NOMO-1 treated with DMSO at 0.1 percent for 48 hours (cell line): Measurements from ENCODE around the gene ACTRT2.

ENCODE experiments used
- DNase-seq: peaks from one replicate; lab custom pipeline; 2025; ENCODE audit not compliant: unreplicated experiment; lab: John Stamatoyannopoulos, UW

Gene ACTRT2

DNA sequence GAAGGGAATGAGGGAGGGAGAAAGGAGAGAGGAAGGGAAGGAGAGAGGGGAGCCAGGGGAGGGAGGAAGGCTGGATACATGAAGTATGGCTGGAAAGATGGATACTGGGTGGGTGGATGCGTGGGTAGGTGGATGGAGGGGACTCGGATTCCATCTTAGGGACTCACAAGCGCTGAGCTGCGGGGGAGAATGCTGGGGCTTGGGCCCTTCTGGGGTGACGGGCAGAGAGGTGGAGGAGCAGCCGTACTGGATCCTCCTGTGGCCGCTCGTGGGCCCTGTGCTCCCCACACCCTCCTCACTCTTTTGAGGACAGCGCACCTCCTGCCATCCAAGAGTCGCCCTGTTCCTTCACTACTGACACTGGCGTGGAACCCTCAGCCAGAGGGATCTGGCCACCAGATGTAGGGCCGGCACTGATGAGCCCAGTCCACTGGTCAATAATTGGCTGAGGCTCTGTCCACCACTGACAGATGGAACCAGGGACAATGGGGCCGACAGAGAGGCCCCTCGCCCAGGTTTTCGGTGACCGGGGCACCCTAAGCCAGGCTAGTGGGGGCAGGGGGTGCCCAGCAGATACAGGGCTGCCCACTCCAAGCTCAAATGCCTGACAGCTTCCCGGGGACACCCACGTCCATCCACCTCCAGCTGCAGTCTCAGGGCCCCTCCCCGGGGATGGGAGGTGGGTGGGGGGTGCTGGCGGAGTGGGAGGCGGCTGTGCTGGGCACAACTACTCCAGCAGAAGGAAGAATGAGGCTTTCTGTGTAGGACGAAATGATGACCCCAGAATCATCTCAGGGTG lies 4.4 kb upstream of the ACTRT2 start:
- DNase-seq = no peak

- DNase-seq = no peak
Observed at GRCh38 chr1:3017440-3018050, 3.7 kb upstream of the ACTRT2 start.

GRCh38 chr1:3018051-3018471 lies 3.2 kb upstream of the ACTRT2 start:
- DNase-seq = no peak

DNA sequence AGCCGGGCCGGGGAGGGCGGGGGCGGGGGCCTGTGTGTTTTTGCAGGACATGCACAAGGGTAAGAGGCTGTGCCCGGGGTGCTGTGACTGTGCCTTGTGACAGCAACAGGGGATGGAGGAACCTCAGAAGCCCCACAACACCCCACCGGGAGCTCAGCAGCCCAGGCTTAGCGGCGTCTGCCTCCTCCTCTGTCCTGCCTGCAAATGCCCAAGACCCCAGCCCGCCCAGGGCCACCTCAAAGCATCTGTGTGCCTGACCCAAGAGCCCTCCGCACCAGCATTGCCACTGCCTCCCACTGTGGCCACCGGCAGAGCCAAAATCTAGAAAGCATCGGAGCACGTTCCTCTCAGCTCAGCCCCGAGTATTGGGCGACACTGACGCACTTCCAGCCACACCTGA lies 2.7 kb upstream of the ACTRT2 start:
- DNase-seq = no peak

GRCh38 chr1:3019007-3019515 lies 2.2 kb upstream of the ACTRT2 start:
- DNase-seq = no peak

GRCh38 chr1:3019516-3020051 lies 1.7 kb upstream of the ACTRT2 start:
- DNase-seq = no peak

DNA sequence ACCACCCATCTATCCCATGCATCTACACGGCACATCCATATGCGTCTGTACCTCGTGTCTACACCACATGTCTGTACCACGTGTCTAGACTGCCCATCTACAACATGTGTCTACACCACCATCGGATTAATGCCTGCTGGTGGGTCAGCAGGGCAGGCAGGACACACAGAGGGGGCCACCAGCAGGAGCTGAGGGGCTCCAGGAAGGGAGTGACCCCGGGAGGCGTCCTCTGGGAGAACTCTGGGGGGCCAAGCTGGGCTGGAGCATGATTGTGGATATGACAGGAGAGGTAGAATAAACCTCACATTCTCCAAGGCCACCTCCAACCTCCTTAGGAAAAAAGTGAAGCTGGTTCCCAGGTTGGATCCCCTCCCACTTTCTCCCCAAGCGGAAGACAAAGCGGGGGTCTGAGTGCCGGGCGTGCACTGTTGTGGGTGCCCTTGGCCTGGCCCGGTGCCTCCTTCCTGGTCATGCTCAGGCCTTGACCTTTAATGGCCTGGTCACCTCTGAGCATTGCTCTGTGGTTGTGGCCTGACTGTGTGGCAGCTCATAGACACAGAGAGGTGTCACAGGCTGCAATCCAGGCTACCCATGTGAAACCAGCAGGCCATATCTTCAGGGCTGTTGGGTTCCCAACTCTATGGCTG lies 881 bp upstream of the ACTRT2 start:
- no peak for DNase-seq

GRCh38 chr1:3021801-3022401 lies 634 bp downstream of the ACTRT2 start:
- no peak for DNase-seq

DNA sequence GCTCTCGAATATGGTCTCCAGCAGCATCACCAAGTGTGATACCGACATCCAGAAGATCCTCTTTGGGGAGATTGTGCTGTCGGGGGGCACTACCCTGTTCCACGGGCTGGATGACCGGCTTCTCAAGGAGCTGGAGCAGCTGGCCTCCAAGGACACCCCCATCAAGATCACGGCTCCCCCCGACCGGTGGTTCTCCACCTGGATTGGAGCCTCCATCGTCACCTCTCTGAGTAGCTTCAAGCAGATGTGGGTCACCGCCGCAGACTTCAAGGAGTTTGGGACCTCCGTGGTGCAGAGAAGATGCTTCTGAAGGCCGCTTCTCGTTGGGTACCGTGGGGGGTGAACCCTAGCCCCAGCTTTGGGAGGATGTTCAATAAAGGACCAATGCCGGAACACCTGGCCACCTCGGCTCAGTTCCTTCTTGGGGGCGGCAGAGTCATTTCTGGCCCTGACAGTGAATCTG lies 1.3 kb downstream of the ACTRT2 start:
- DNase-seq = no peak

- no peak for DNase-seq
Observed at GRCh38 chr1:3022976-3023375, 1.7 kb downstream of the ACTRT2 start.

DNA sequence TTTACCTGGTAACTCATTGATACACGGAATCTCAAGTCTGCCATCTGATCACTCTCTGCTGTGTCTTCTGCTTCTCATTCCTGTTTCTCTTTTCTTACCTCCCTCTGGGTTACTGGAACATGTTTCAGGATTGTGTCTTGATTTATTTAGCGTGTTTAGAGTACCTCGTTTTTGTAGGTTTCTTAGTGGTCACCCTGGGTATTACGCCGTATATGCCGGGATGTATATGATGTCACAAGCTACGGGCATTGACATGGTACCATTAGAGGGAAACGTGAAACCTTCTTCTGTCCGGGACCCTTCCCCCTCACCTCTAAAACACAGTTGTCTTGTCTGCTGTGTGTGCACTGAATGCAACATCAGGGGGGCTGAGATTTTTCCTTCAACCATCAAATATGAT lies 2.8 kb downstream of the ACTRT2 start:
- no peak for DNase-seq

DNA sequence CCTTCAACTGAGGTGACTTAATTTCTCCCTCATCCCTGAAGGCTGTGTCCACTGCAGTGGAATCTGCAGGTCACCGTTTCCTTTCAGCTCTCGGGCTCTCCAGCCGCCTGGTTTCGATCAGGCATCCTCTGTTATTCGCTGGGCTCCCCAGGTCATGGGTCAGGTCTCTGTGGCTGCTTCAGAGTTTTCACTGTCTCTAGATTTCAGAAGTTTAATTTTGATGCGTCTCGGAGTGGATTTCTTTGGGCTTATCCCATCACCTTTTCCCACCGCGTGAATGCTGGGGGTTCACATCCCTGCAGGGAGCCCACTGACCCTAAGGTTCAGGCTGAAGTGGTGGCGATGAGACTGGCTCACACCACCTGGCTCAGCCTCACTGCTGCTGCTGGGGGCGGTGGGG lies 3.3 kb downstream of the ACTRT2 start:
- DNase-seq = no peak

DNA sequence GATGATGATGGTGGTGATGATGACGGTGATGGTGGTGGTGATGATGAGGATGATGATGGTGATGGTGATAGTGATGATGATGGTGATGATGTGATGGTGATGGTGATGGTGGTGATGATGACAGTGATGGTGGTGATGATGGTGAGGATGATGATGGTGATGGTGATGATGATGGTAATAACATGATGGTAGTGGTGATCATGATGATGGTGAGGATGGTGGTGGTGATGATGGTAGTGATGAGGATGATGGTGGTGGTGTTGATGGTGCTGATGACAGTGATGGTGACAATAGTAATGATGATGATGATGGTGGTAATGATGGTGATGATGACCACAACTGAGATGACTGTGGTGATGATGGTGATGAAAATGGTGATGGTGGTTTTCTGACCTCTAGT lies 4.9 kb downstream of the ACTRT2 start:
- no peak for DNase-seq

DNA sequence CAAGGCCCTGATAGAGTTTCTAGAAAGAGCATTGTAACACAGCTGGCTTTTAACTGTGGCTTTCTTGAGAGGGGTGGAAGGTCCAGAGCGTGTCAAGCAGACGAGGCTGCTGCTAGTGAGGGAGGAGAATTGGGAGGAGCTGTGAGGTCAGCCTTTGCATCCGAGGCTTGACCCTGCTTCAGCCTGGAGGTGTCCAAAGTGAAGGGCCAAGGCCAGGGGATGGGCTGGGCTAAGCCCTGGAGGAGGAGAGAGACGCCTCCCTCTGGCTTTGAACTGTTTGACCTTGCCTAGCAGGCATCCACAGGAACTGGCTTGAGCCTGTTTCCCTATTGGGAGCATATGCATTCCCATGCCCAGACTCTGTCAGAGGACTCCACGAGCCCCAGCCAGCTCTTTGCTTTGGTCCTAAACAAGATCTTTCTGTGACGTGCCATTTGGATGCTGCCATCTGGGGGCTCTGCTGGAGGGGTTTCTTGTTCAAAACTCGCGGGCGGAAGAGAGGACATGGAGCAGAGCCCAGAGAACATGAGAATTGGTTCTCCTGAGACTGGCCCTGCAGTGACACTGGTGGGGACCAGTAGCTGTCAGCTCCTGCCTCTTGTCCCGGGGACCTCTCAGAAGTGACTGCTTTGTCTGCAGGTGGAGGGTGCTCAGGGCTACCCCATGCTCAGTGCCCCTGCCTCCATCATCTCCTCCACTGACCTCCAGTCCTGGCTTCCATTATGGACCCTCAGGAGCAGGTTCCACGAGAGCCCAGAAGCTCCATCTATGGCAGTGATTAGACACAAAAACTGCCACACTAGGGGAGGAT lies 5.5 kb downstream of the ACTRT2 start:
- DNase-seq = no peak

- DNase-seq = no peak
Observed at GRCh38 chr1:3027611-3028371, 6.5 kb downstream of the ACTRT2 start.

DNA sequence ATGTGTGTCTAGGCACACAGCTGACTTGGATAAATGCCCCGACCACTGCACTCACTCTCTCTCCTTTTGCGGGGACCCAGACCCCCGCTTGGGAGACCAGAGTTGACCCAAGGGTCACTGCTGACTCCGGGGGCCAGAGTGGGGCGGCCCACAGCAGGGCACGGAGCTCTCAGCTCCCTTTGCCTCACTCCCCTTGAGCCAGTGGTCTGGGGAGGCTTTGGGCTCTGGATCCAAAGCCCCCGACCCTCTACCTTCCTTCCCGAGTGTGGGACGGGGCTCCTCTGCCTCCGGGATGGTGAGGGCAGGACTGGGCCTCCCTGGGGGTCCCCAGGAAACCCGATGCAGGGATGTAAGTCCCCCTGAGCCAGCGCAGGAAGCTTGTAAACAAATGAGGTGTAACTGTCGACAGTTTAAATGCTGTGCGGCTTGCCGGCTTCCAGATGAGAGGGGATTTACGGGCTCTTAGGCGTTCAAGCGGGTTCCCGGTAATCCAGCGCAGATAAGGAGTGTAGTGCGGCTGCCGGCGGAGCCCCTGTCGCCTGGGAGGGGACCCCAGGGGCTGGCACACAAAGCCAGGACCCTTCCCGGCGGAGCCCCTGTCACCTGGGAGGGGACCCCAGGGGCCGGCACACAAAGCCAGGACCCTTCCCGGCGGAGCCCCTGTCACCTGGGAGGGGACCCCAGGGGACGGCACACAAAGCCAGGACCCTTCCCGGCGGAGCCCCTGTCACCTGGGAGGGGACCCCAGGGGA lies 7.4 kb downstream of the ACTRT2 start:
- no peak for DNase-seq

GRCh38 chr1:3029481-3029961 lies 8.3 kb downstream of the ACTRT2 start:
- DNase-seq = no peak

- DNase-seq = no peak
Observed at GRCh38 chr1:3029991-3030662, 8.9 kb downstream of the ACTRT2 start.
